HG02970 (cell line): ENCODE data around the gene MYO7B.

Experiments
- ATAC-seq: cut with Tn5 transposase; IDR thresholded peaks from one replicate; pipeline ENCODE4 v1.9.1; 2021; ENCODE audit warnings: mild to moderate bottlenecking, moderate library complexity, moderate number of reproducible peaks; ENCODE audit not compliant: unreplicated experiment, low FRiP score

The MYO7B gene

GRCh38 chr2:127621981-127622431, 86.5 kb downstream of the MYO7B start:
- no peak for ATAC-seq

- no peak for ATAC-seq
Observed at GRCh38 chr2:127622561-127623387, 87.3 kb downstream of the MYO7B start.

GRCh38 chr2:127623388-127624319, 88.2 kb downstream of the MYO7B start:
- ATAC-seq = no peak

- ATAC-seq = no peak
Observed at GRCh38 chr2:127624320-127624755, 88.9 kb downstream of the MYO7B start.

- no peak for ATAC-seq
Observed at GRCh38 chr2:127624756-127625571, 89.5 kb downstream of the MYO7B start.

- no peak for ATAC-seq
Observed at GRCh38 chr2:127625572-127625951, 90.1 kb downstream of the MYO7B start.

GRCh38 chr2:127626175-127626574, 90.7 kb downstream of the MYO7B start:
- ATAC-seq = no peak

GRCh38 chr2:127626917-127627739, 91.6 kb downstream of the MYO7B start:
- ATAC-seq = no peak

GRCh38 chr2:127627740-127628571, 92.5 kb downstream of the MYO7B start:
- ATAC-seq = no peak

- ATAC-seq = no peak
Observed at GRCh38 chr2:127628767-127629614, 93.5 kb downstream of the MYO7B start.

- ATAC-seq = no peak
Observed at GRCh38 chr2:127629637-127630036, 94.2 kb downstream of the MYO7B start.

GRCh38 chr2:127630096-127630863, 94.8 kb downstream of the MYO7B start:
- no peak for ATAC-seq

- no peak for ATAC-seq
Observed at GRCh38 chr2:127630864-127631540, 95.5 kb downstream of the MYO7B start.

GRCh38 chr2:127631541-127631996, 96.1 kb downstream of the MYO7B start:
- no peak for ATAC-seq

GRCh38 chr2:127631997-127632581, 96.6 kb downstream of the MYO7B start:
- ATAC-seq = no peak
